ENCODE data around the gene ITK.

GRCh38 chr5:157271740-157272271, 91.2 kb downstream of the ITK start:
- TF ChIP-seq CTCF (IDR thresholded peaks at IDR 0.05) = no peak
- TF ChIP-seq POLR2A (IDR thresholded peaks at IDR 0.05) = no peak

All from breast epithelium (tissue), 3 donors.